Ishikawa (cell line): Measurements from ENCODE around the gene PI4K2A.

ENCODE experiments used
- CEBPB ChIP-seq: IDR thresholded peaks from 2 replicates; pipeline ENCODE4 v1.6.1; 2012
- CREB1 ChIP-seq: IDR thresholded peaks from 2 replicates; pipeline ENCODE4 v1.6.1; 2012; ENCODE audit warnings: low read depth
- EP300 ChIP-seq: IDR thresholded peaks from 2 replicates; pipeline ENCODE4 v1.6.1; 2012; ENCODE audit warnings: borderline replicate concordance
- FOXM1 ChIP-seq: IDR thresholded peaks from 2 replicates; pipeline ENCODE4 v1.6.1; 2012; ENCODE audit warnings: low read depth, borderline replicate concordance
- MAX ChIP-seq: IDR thresholded peaks from 2 replicates; pipeline ENCODE4 v1.6.1; 2012
- NFIC ChIP-seq: IDR thresholded peaks from 2 replicates; pipeline ENCODE4 v1.6.1; 2012
- RAD21 ChIP-seq: IDR thresholded peaks from 2 replicates; pipeline ENCODE4 v1.6.1; 2012; ENCODE audit warnings: low read depth
- REST ChIP-seq: IDR thresholded peaks from 2 replicates; pipeline ENCODE4 v1.6.1; 2012; ENCODE audit warnings: low read depth, mild to moderate bottlenecking
- TAF1 ChIP-seq: IDR thresholded peaks from 2 replicates; pipeline ENCODE4 v1.6.1; 2012; ENCODE audit warnings: low read depth, mild to moderate bottlenecking
- TCF12 ChIP-seq: IDR thresholded peaks from 2 replicates; pipeline ENCODE4 v1.6.1; 2012; ENCODE audit warnings: low read depth
- TEAD4 ChIP-seq: IDR thresholded peaks from 2 replicates; pipeline ENCODE4 v1.6.1; 2012
- YY1 ChIP-seq: IDR thresholded peaks from 2 replicates; pipeline ENCODE4 v1.6.1; 2012; ENCODE audit warnings: low read depth
- ZBTB7A ChIP-seq: IDR thresholded peaks from 2 replicates; pipeline ENCODE4 v1.6.1; 2012; ENCODE audit warnings: low read depth

- TF ChIP-seq CREB1 (no peak), MAX (no peak), REST (no peak), TAF1 (no peak), TCF12 (no peak), TEAD4 (no peak), RAD21 (no peak), CEBPB (no peak), NFIC (no peak), EP300 (no peak), ZBTB7A (no peak), YY1 (no peak), FOXM1 (no peak)
Observed at GRCh38 chr10:97667463-97667862, 27.0 kb downstream of the PI4K2A start.
